CD4-positive, alpha-beta T cell treated with Interleukin-10 for 1 hour (primary cell): ENCODE measurements around the gene PID1.

Experiments
- DNase-seq: peaks from one replicate; pipeline ENCODE4 v3.0.0-alpha.2; 2020

Gene PID1

DNA sequence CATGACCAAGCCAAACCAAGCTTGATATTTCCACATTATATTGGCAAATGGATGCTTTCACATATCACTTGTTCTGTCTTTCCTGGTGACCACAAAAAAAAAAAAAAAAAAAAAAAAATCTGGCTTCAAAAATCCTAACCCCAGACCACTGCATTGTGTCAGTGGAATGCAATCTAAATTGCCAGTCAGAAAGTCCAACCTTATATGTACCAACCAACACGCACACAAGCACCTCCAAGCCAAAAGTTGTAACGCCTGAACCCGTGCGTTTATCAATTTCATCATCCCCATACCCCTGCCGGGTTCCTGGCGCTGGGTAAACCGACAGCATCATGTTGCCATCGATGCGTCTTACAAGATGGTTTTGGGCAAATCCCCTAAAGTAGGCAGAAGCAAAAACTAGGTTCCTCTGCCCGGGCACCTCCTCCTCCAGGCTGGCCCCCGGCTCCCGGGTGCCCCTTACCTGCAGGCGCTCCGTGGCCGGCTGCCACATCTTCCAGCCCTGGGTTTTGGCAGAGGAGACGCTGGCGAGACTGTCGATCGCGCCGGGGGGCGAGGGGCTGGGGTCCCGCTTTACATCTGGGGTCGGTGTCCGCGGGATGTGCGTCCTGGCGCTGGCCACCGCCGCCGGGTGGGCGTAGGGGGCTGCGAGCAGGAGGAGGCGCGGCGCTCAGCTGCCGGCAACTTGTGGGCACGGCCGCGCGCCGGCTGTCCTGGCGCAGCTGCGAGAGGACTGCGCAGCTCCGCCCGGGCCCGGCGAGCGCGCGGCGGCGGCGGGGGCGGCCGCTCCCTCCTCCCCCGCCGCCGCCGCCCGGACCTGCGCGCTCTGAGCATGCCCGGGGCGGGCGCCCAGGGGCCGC is at the start of gene PID1:
TSS of gene PID1 (minus strand) at position 737 of the 860 bp plus-strand sequence. CDS start at position 493, 244 bp downstream.
- DNase-seq = no peak

DNA sequence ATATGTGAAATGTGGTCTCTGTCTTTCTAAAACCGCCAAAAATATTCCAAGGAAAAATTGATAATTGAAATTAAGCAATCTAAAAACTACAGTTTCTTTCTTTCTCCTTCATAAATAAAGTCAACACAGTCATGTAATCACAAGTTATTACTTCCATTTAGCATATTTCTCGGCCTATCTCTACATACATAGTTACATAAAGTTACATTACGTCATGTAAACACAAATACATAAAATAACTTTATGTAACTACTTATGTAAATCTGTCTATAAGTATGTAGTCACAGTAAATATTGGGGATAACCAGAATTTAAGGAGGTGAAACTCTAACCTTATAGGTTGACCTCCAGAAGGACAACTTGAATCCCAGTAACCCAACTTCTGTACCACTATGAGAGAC is 48.5 kb upstream of the PID1 start:
- DNase-seq = no peak

- no peak for DNase-seq
Measured at GRCh38 chr2:229314117-229314516, 43.0 kb upstream of the PID1 start.

DNA sequence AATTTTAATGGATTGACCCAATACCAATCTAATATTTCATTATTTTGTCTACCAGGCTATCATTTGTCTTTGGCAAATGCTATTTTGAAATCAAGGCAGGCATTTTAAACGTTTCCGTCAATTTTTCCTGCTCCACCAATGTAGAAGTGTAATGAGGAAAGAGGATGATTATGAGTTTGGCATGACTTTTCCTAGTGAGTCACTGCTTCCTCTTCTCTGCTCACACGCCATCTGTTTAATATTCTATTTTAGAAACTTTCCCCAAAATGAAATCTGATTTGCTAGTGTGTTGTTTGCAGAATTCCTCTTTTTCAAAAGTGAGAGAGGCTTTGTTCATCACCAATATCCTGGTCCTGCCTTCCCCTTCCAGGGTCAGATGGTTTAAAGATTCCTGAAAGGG is 42.5 kb upstream of the PID1 start:
- no peak for DNase-seq

DNA sequence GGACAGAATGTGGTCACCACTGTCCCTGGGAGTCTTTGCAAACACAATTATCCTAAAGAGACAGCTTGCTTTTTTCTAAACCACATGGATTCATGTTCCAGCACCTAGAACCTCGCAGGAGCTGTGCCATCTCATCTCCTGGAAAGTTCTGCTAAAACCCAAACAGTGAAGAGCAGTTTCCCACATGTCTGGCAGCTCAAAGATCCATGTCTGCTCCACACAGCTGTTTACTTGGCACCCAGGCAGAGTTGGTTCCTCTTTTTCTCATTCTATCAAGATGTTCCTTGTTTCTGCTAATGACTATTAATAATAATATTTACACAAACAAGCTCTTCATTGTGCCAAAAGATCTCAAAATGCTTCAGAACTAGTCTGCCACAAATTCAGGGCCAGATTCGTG is 30.1 kb upstream of the PID1 start:
- no peak for DNase-seq

GRCh38 chr2:229300790-229301189 is 29.7 kb upstream of the PID1 start:
- DNase-seq = no peak

DNA sequence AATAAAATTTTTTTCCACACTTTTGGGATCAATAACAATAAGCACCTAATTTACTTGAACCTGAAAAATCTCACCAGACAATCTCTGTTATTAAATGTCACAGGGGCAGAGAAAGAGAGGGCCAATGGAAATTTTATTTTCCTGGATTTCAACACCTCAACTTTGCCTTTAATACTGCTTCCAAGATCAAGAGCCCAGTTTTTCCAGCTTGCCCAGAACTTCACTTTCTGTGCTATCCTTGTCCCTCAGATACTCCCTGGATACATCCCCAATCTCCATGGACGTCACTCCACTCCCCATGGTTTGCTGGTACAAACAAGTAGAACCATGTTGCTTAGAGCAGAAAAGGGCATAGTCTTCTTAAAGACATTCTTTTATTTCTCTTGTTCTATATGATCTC is 29.3 kb upstream of the PID1 start:
- no peak for DNase-seq

- DNase-seq = no peak
Measured at GRCh38 chr2:229297247-229297646, 26.2 kb upstream of the PID1 start.

- DNase-seq = no peak
Measured at GRCh38 chr2:229296536-229296935, 25.4 kb upstream of the PID1 start.

GRCh38 chr2:229296016-229296415 is 24.9 kb upstream of the PID1 start:
- no peak for DNase-seq

- no peak for DNase-seq
Measured at GRCh38 chr2:229287823-229288222, 16.7 kb upstream of the PID1 start.

GRCh38 chr2:229282758-229283546 is 11.9 kb upstream of the PID1 start:
- no peak for DNase-seq

DNA sequence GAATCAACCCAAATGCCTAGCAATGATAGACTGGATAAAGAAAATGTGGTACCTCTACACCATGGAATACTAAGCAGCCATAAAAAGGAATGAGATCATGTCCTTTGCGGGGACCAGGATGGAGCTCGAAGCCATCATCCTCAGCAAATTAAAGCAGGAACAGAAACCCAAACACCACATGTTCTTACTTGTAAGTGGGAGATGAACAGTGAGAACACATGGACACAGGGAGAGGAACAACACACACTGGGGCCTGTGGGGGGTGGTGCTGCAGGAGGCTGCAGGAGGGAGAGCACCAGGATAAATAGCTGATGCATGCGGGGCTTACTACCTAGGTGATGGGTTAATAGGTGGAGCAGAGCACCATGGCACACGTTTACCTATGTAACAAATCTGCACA is 8.4 kb upstream of the PID1 start:
- no peak for DNase-seq

- no peak for DNase-seq
Measured at GRCh38 chr2:229275506-229275905, 4.4 kb upstream of the PID1 start.

DNA sequence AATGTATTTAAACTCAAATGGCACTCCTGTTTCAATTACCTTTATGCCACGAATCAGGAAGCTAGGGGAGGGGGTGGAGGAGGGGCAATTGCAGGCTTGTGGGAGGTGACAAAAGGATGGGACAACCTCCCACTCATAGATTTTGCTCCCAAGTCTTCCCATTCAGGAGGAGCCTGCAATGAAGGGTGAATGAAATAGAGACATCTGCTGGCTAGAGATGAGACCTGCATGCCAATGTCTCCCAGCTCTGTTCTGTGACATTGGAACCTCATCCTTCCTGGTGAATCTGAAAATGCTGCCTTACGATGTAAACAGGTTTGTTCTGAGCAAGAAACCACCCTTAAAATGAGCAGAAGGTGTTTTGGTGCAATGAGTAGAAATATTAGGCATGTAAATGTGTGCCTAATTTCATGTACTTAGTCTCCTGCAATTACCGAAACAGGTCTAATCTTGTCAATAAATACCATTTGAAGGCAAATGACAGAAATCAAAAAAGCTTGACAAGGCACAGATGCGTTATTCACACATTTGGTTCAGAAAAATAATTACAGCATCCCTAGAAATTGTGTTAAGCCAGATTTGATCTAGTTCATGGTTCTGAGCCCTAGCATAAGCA is 2.7 kb upstream of the PID1 start:
- DNase-seq = peak; percentile 10

DNA sequence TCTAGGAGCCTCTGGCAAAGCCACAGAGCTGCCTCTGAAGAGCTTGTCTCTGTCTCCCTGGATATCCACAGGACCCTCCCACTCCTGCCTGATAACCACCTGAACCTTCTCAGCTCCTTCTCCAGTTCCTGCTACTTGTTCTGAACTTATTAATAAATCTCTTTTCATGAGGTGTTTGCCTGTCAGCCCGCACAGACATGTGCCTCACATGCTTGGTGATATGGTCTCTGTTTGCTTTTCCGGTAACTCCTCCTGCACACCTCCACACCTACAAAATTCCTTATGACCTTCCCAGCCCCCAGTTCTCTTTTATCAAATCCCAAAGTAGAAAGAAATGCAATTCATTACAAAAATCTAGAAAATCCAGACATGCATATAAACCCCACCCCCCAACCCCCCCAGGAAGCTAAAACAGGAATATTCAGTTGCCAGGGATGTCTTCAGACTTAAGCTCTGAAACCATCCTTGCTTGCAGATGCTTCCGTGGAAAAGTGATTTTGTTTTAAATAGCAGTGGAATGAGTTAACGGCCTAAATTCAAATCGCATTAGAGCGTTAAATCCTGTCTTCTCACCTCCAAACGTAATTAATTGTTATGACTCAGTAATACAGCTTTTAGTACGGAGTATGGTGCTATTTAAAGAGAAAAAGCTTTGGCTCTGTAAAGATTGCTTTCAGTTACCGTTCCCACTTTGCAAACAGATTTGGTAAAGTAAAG is 2.1 kb upstream of the PID1 start:
- no peak for DNase-seq

DNA sequence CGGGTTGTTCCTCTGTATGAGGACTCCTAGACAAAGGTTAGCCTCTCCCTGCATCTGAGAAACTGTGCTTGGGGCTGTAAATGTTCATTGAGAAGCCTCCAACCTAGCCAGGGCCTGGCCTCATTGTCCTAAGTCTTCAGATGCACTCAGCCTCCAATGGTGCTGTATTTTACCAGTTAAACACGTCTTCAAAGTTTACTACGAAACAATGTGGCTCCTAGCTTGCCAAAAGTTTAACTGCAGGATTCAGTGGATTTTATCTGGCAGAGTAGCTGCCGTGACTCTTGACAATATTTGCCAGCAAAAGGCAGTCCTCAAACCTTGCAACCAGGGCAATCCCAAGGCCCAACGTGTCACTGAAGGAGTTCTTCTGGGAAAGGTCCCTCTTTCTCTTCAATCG is 1.1 kb downstream of the PID1 start:
- no peak for DNase-seq

DNA sequence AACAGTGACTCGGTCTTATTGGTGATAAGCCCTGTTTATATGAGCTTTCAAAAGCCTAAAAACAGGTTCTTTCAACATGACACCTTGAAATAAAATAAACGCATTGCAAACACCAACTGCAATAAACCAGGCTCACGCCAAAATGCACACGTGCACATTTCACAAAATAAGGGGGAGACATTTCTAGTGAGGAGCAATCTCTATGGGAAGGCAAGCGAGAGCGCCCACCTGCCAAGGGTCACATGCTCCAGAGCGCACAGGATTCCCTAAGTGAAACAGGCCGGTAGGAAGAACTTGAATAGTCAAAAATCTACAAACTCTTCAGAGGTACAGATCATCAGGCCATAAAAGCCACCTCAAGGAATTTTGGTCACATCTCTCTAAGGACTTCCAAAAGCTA is 1.9 kb downstream of the PID1 start:
- no peak for DNase-seq

GRCh38 chr2:229268626-229269025 is 2.5 kb downstream of the PID1 start:
- no peak for DNase-seq

GRCh38 chr2:229267080-229267479 is 4.0 kb downstream of the PID1 start:
- DNase-seq = no peak

GRCh38 chr2:229265727-229266126 is 5.4 kb downstream of the PID1 start:
- no peak for DNase-seq

DNA sequence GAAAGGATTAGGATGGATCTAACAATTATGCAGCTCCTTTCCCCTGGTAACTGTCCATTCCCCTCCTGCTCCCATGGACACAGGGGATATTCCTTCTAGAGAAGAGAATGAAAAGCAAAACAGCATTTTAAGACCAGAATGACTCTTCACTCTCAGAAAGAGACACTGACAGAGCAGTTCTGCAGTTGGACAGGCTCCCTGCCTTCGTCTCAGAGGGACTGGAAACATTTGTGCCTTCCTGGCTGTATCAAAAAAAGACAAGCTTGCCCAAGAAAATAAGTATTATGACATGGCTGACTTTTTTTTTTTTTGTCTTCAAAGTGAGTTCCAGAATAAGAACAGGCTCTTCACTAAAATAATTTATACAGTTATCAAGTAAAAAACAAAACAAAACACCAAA is 9.5 kb downstream of the PID1 start:
- no peak for DNase-seq

DNA sequence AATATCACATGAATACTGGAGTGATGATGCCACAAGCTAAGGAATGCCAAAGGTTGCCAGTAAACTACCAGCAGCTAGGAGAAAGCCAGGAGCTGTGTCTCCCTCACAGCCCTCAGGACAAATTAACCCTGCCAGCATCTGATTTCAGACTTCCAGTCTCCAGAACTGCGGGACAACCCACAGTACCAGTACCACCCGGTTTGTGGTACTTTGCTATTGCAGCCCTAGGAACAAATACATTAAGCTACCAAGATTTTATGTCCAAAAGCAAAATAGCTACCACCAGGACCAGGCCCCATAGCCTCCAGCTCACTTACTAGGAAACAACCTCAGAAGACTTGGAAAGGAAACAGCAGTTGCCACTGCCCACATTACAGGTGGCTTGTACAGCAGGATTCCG is 10.0 kb downstream of the PID1 start:
- DNase-seq = no peak
